GM18508 (cell line): Measurements from ENCODE around the gene ZNF587B.
"Not testable (repeated sequence)": the region's sequence is repeated elsewhere in the genome, so short reads cannot be mapped to it uniquely, and the experiment has no call there.

Source experiments
- ATAC-seq: cut with Tn5 transposase; IDR thresholded peaks from one replicate; pipeline ENCODE4 v1.9.1; 2021; ENCODE audit warnings: moderate number of reproducible peaks; ENCODE audit not compliant: insufficient read depth, unreplicated experiment

The ZNF587B gene

GRCh38 chr19:57830071-57830602, at the start of gene ZNF587B:
Gene ZNF587B, plus strand, starts transcription at chr19:57830299. Its CDS starts 230 bp downstream, at chr19:57830529.
- ATAC-seq = no peak

DNA sequence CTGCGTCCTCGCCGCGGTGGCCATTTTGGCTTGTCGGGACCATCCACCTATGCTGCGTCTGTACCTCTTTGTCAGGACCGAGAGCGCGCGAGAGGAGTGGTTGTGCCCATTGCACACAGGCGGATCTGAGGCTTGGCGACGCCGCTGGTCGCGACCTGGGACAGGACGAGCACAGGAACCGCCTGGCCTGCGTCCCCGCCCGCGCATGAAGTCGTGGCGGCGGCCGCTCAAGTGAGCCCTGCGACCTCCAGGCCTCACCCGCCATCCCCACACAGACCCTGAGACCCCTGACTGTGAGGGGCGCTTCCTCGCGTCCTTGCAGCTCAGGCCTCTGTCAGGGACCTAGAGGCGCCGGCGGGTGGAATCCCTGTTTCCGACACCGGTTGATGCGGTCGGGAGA, 43.8 kb upstream of the ZNF587B start:
- no peak for ATAC-seq

GRCh38 chr19:57786906-57787305, 43.2 kb upstream of the ZNF587B start:
- ATAC-seq = no peak

DNA sequence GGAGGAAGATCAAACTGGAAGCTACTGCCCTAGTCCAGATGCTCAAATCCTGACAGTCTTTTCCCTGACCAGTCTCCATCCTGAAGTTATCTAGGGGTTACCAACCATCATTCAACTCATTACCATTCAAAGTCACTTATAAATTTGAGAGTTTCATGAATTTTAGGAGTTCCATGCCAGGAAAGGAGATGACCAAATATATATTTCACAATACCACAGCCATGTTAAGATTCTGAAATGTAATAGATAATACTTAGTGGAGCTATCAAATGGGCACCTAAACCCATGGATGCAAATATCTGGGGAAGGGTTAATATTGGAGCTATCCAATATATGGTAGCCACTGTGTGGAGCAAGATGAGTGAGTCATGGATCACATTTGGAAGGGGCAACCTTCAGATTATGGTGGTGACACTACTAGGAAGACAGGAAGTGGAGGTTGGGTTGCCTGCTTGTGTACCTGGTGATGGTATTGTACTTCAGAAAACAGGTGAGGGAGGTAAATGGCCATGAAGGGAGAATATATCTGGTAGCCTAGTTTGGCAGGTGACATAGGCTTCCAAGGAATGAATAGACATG, 41.9 kb upstream of the ZNF587B start:
- no peak for ATAC-seq

GRCh38 chr19:57789288-57789687, 40.8 kb upstream of the ZNF587B start:
- no peak for ATAC-seq

- ATAC-seq = not testable (repeated sequence)
Measured at GRCh38 chr19:57796580-57796979, 33.5 kb upstream of the ZNF587B start.

DNA sequence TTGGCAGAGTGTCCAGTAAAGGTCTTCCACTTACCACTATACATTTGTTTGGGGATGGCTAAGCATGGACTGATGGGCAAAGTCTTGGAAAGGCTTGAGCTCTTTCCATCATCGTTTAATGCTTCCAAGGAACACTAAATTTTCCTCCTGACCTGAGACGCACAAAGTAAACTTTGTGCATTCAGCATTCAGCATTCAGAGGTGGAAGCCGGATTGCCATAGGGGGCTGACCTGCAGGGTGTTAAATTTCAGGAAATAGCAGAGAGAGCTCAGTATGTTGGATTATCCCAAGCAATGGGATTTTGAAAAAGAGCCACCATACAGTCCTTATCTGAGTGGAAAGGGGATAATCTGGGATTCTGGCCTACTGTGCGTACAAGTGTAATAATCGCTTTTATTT, 29.4 kb upstream of the ZNF587B start:
- no peak for ATAC-seq

- no peak for ATAC-seq
Measured at GRCh38 chr19:57802269-57802668, 27.8 kb upstream of the ZNF587B start.

DNA sequence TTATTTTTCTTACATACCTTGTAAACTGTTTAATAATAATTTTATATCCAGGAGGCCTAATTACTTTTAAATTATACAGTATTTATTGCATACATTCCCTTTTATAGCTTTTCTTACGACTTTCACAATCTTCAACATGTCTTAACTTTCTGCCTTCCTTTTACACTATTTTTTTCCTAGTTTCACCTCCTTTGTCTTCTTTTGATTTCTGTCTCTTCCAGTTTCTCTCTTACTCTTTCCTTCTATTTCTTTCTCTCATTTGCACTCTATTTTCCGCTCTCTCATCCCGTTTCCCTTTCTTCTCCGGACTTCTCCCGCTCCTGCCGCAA, 26.9 kb upstream of the ZNF587B start:
- ATAC-seq = no peak

GRCh38 chr19:57803594-57804325, 26.3 kb upstream of the ZNF587B start:
- ATAC-seq = no peak

DNA sequence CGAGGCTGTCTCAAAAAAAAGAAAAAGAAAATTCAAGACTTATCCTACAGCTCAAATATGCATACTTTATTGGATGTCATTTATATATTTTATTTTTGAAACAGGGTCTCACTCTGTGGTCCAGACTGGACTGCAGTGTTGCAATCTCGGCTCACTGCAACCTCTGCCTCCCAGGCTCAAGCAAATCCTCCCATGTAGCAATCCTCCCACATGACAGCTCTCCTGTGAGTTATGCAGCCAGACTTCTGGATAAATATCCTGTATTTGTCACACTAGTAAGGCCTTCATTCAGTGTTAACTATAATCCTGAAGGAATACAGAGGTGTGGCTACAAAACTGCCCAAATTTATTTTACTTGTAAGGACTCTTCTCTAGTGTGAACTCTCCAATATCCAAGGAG, 22.6 kb upstream of the ZNF587B start:
- ATAC-seq = no peak

DNA sequence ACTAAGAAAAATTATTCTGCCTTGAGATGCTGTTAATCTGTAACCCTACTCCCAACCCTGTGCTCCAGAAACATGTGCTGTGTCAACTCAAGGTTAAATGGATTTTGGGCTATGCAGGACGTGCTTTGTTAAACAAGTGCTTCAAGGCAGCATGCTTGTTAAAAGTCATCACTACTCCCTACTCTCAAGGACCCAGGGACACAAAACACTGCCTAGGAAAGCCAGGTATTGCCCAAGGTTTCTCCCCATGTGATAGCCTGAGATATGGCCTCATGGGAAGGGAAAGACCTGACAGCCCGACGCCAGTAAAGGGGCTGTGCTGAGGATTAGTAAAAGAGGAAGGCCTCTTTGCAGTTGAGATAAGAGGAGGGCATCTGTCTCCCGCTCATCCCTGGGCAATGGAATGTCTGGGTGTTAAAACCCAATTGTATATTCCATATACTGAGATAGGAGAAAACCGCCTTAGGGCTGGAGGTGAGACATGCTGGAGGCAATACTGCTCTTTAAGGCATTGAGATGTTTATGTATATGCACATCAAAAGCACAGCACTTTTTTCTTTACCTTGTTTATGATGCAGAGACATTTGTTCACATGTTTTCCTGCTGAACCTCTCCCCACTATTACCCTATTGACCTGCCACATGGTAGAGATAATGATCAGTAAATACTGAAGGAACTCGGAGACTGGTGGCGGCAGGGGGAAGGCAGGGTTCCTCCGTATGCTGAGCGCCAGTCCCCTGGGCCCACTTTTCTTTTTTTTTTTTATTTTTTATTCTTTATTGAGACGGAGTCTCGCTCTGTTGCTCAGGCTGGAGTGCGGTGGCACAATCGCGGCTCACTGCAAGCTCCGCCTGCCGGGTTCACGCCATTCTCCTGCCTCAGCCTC, 19.4 kb upstream of the ZNF587B start:
- ATAC-seq = not testable (repeated sequence)

DNA sequence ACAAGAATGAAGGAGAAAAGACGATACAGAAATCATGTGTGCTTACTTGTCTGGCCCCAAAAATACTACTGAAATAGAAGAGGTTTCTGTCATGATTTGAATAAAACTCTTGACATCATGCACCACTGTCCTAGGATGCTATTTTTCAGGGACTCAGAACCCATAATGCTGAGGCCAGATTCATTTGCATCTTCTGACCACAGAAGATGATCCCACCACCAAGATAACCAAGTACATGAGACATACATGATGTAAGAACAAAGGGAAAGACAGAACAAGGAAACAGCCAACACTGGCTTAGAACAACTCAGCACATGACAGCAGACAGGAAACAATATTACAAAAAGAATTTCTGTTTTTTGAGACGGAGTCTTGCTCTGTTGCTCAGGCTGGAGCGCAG, 17.9 kb upstream of the ZNF587B start:
- ATAC-seq = peak; percentile 37

DNA sequence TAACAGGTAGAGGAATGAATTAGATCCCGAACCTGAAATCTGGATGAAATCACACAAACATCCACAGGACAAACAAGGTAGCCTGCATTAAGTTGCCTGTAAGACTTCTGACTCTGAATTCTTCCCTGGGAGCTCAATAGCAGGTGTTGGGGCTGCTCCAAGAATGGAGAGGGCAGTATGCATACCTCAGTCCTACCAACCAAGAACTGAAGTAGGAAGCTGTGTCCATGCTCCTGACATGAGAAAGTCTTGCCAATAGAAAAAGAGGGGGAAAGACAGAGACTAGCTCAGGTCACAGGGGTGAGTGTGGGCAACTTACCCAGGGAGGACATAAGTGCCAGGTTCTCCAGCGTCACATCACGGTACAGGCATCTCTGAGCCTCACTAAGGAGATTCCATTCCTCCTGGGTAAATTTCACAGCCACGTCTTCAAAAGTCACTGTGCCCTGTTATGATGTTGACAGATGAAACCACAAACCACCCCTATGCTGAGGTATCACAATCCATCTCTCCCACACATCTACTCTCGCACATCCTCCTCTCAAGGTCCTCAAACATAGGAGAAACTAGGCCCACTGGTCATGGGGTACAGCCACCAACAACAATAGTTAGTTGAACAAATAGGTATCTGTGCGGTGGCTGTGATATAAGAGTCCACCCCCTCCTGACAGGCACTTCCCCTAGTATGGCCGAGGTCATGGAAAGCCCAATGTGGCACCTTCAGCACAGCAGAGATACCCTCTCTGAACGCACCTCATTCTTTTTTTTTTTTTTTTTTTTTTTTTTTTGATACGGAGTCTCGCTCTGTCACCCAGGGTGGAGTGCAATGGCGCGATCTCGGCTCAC, 16.9 kb upstream of the ZNF587B start:
- ATAC-seq = not testable (repeated sequence)

GRCh38 chr19:57813919-57814504, 16.1 kb upstream of the ZNF587B start:
- no peak for ATAC-seq

DNA sequence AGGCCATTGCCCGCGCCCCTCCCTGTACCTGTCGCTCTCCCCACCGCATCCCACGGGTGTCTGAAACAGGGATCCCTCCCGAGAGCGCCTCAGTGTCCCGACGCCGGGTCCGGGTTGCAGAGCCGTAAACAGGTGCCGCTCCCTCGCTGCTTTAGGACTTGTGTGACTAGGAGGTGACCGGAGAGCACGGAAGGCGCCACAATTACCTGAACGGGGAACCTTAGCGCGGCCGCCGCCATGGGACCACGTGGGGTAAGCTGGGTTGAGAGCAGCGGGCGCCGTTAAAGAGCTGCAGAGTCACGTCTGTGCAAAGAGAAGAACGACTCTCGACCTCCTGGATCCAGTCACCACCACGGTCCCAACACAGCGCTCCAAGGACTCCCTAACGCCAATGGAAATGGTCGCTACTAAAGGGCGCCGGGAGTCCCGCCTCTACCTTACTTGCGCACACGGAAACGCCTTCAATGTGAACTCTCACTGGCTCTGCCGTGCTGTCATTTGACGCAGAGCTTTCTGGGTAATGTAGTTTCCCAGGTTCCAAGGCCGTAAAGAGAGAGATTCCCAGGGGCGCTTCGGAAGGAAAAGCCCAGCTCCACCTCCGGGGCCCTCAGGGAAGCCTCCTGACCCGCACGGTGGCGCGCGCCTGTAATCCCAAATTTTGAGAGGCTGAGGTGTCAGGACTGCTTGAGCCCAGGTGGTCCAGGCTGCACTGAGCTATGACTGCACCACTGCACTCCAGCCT, 15.4 kb upstream of the ZNF587B start, which contains the start of gene ZNF552:
TSS of gene ZNF552 (minus strand) at position 409 of the 742 bp plus-strand sequence. CDS start at position 239, 170 bp downstream.
- ATAC-seq = peak; percentile 67

GRCh38 chr19:57815247-57816075, 14.6 kb upstream of the ZNF587B start:
- ATAC-seq = no peak

GRCh38 chr19:57816652-57817051, 13.4 kb upstream of the ZNF587B start:
- ATAC-seq = no peak
